ENCODE data around the gene FBLL1.
"Not testable (repeated sequence)": the region's sequence is repeated elsewhere in the genome, so short reads cannot be mapped to it uniquely, and the experiment has no call there.

Gene FBLL1

GRCh38 chr5:168528521-168529373 is at the start of gene FBLL1:
Gene FBLL1 (plus strand): TSS chr5:168529305. CDS start chr5:168529505, 200 bp downstream.
- DNase-seq: peak; percentile 22 to 45

DNA sequence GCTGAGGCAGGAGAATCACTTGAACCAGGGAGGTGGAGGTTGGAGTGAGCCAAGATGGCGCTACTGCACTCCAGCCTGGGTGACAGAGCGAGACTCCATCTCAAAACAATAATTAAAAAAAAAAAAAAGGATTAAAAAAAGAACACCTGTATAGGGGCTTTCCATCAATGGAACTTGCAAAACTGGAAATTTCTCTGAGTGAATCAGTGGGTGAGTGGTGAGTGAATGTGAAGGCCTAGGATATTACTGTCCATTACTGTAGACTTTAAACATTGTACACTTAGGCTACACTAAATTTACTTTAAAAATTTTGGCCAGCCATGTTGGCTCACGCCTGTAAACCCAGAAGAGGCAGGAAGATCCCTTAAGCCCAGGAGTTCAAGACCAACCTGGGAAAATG is 48.5 kb upstream of the FBLL1 start:
- no peak for DNase-seq

DNA sequence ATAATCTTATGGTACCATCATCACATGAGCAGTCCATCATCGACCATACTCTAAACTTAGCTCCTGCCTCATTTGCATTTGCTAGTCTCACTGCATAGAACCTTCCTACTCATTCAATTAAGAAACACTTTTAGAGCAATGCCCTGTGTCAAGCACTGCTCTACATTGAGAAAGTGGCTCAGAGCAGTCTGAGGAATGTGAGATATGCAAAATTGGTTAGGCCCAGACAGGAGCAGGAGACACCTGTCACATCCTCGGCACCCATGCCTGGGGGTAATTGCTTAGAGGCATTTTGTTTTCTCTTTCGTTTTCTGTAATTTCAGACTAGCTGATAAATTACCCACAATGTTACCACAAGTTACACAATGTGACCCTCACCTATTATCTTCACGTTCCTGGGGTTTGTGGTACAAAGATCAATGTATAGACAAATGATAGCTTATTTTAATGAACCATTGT is 47.7 kb upstream of the FBLL1 start:
- no peak for DNase-seq

DNA sequence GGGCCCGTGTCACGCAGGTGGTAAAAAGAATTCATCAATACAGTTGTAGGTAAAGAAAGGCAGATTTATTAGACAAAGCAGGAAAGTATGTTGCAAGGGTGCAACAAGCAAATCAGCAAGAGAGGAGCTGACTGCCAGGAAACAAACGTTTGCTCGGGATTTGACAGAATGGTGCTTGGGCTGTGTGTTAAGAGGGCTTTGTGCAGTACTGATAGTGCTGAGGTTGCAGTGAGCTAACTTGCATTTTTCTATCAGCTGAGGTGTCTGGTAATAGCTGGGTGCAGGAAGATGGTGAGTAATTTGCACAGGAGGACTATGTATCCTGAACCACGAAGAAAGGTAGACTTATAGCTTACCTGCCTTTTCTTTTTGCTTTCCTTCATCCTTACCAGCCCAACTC is 46.7 kb upstream of the FBLL1 start:
- DNase-seq: no peak

- peak; percentile 88 to 94 for DNase-seq
Observed at GRCh38 chr5:168486136-168486879, 42.8 kb upstream of the FBLL1 start, which contains the start of gene RARS1. Gene RARS1 (plus strand): TSS chr5:168486471. CDS start chr5:168486499, 28 bp downstream.

DNA sequence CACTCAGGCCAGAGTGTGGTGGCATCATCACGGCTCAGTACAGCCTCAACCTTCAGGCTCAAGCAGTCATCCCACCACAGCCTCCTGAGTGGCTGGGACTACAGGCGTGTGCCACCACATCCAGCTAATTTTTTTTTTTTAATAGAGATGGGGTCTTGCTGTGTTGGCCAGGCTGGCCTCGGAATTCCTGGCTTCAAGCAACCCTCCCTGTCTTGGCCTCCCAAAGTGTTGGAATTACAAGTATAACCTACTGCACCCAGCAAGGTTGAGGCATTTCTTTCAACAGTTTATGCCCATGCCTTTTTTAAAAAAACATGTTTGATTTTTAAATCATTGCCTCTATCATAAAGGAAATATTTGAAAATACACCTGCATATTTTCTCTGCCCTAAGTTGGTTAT is 40.0 kb upstream of the FBLL1 start:
- DNase-seq: no peak

DNA sequence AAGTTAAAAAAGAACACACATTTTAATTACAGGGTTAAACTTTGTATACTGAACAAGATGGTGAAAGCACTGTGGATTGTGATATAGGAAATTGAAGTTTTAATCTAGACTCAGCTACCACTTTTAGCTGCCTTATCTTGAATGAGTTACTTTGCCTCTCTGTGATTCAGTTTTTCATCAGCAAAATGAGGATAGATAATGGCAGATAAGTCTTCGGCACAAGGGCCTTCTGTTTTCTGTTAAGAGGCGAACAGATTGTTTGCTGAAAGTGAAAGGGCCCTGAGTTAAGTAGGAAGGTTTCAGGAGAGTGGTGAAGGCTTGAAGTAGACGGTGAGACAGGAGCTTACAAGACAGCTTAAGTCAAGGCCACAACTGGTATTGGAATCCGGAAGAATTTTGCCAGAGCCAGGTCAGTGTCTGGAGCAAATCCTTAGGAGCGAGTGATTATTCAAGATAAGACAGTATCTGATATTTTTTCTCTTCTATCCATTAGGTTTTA is 35.0 kb upstream of the FBLL1 start:
- no peak for DNase-seq

DNA sequence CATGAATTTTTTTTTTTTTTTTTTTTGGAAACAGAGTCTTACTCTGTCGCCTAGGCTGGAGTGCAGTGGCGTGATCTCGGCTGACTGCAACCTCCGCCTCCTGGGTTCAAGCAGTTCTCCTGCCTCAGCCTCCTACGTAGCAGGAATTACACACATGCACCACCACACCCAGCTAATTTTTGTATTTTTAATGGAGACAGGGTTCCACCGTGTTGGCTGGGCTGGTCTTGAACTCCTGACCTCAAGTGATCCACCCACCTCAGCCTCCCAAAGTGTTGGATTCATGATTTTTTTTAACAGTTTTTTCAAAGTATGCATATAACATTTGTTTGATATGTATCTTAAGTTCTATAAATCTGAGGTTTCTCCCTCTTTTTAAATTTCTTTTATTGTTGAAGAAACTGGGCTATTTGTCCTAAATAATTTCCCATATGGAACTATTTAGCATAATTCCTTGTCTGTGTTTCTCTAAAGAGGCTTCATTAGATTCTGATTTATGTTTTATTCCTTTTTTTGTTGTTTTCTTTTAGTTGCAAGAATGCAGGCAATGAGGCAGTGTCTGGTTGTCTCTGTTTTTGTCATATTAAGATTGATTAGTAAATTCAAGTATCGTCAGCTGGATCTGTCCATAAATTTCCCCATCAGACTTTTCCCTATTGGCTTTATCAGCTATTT is 26.4 kb upstream of the FBLL1 start:
- DNase-seq: no peak

- DNase-seq: no peak
Observed at GRCh38 chr5:168513861-168514428, 15.2 kb upstream of the FBLL1 start.

DNA sequence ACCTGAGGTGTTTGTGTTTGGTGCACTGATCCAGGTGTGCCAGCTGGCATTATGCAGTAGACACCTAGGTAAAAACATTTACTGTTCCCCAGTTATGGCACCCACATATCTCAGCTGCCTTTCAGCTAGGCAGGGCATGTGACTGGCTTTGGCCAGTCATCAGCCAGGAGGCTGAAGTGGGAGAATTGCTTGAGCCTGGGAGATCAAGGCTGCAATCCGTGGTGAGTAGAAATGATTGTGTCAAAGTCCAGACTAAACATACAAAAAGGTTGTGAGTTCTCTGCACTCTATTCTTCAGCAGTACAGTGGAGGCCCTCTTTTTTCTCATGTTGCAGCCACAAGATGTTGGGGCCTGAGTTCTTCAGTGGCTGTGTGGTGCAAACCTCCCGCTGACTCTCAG is 3.2 kb upstream of the FBLL1 start:
- DNase-seq: no peak

- DNase-seq: no peak
Observed at GRCh38 chr5:168527756-168528295, 1.3 kb upstream of the FBLL1 start.

DNA sequence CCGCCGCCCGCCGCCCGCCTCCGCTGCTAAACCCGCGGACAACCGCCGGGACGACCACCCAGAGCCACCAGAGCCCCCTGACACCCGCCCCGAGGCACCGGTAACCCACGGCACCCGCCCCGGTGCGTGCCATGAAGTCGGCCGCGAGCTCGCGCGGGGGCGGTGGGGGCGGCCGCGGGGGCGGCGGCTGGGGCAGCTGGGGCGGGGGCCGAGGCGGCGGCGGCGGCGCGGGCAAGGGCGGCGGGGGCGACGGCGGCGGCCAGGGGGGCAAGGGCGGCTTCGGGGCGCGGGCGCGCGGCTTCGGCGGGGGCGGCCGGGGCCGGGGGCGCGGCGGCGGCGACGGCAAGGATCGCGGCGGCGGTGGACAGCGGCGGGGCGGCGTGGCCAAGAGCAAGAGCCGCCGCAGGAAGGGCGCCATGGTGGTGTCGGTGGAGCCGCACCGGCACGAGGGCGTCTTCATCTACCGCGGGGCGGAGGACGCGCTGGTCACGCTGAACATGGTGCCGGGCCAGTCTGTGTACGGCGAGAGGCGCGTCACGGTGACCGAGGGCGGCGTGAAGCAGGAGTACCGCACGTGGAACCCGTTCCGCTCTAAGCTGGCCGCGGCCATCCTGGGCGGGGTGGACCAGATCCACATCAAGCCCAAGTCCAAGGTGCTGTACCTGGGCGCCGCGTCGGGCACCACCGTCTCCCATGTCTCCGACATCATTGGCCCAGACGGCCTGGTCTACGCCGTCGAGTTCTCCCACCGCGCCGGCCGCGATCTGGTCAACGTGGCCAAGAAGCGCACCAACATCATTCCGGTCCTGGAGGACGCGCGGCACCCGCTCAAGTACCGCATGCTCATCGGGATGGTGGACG is 499 bp downstream of the FBLL1 start:
- peak in 1 of 2 experiments; percentile 5 for DNase-seq

GRCh38 chr5:168530621-168531150 is 1.6 kb downstream of the FBLL1 start:
- DNase-seq: no peak

DNA sequence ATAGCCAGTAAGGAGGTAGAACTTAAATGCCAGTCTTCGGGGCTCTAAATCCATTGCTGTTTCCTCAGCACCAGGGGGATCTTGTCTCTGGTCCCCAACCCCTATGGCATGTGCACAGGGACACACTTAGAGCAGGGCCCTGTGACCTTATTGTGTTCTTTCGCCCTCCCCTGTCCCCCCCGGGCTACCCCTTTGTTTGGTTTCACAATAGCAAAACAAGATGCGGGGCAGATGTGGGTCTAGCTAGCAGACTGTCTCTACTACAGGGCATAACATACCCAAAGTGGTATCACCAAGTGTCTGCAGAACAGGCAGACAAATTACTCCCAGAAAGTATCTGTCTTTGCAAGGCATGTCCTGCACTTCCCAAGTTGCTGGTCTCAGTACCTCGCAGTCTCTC is 2.1 kb downstream of the FBLL1 start:
- no peak for DNase-seq

DNA sequence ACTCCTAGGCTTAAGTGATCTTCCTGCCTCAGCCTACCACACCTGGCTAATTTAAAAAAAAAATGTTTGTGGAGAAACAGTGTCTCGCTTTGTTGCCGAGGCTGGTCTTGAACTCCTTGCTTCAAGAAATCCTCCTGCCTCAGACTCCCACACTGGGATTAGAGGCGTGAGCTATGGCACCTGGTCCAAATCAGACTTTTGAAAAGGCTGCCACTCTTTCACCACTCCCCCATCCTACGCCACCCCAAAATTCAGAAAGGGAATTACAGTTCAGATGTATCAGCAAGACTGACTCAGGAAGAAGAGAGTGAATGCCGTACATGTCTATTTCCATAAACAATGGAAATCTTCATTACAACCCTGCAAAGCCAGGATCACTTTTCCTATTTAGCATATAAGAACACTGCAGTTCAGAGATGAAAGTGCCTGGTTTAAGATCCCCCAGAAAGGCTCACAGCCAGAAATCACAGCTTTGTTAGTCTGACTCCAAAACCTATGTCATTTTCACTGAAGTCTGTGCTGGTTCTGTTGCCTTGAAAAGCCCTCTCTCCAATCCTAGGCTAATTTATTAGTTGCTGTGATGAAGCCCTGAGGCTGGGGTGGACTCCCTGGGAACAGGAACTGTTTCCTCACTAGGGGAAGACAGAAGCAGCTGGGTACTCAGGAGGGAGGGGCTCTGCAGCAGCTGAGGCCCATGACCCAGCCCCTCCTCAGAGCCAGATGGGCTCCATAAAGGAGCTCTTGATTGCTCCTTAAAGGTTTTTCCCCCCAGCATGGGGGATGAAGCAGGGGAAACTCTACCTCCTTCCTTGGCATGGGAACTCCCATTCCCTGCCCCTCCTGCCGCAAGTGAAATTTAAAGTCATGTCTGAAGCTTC is 3.1 kb downstream of the FBLL1 start:
- peak in 1 of 2 experiments; percentile 6 for DNase-seq

DNA sequence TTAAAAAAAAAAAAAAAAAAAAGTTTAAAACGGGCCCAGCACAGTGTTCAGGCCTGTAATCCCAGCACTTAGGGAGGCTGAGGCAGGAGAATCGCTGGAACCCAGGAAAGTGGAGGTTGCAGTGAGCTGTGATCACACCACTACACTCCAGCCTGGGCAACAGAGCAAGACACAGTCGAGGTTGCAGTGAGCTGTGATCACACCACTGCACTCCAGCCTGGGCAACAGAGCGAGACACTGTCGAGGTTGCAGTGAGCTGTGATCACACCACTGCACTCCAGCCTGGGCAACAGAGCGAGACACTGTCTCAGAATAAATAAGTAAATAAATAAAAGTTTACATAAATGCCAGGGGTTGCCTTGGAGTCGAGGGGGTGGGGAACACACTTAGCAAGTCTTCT is 5.2 kb downstream of the FBLL1 start:
- DNase-seq: not testable (repeated sequence)

DNA sequence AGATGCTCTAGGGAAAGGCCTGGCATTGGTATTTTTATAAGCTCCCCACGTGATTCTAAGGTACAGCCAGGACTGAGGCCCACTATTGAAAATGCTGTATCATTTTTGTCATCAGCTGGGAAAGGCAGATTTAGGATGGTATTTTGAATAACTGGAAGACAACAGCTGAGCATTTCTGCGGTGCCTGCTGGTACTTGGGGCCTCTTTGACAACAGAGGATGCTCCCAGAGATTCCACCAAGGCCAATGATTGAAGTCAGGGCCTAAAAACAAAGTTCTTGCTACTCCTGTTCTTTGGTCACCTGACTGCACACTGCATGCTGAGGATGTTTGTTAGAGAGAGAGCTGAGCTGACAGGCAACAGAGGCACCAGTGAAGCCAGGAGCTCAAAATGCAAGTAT is 8.1 kb downstream of the FBLL1 start:
- DNase-seq: no peak

- DNase-seq: no peak
Observed at GRCh38 chr5:168549554-168549953, 20.4 kb downstream of the FBLL1 start.

DNA sequence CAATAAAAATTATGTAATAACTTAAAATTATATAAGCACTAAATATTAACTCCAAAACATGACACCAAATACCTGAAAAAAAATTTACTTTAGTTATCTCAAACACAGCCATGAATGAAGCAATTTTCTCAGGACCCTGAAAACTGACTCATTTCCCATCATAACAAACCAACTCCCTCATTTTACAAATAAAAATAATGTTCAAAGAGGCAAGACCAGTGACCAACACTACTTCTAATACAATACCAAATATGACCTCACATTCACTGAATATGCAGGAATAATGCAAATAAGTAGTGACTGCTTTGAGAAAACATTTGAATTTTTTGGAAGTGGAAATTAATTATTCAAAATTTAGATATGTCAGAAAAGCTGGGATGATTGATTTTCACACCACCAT is 21.6 kb downstream of the FBLL1 start:
- DNase-seq: no peak

DNA sequence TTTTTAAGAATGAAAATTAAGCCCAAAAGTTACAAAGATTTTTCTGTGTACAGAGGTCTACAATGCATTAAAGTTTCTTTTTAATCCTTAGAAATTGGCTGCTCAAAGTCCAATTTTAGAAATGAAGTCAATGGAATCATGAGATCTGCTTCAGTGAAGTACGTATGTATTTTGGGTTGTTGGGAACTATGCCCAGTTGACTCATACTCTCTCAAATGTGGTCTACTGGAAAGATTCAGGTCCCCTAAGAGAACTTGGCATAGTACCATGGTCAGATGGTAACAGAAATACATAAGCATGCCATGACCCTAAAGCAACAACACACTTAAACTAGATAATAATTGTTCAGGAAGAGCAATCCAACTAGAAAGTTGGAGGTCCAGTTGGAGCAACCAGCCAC is 23.0 kb downstream of the FBLL1 start:
- DNase-seq: no peak

Measured in NCI-H2081 (cell line).